Lower leg skin (tissue), 3 donors: ENCODE results near the gene PPM1E.

Source experiments
- POLR2A ChIP-seq, 2 donors: fragments of 450-650 bp; IDR thresholded peaks; one replicate each; pipeline ENCODE4 v1.6.1; 2016 to 2017; ENCODE audit warnings: antibody characterized with exemption in 2 of 2, mild to moderate bottlenecking in 1 of 2, moderate library complexity in 1 of 2
- TF ChIP-seq, protein P1 (sequence below), 3 donors: fragments of 450-650 bp; IDR thresholded peaks; one replicate each; pipeline ENCODE4 v1.5.1; 2016; ENCODE audit warnings: antibody characterized with exemption in 3 of 3, mild to moderate bottlenecking in 3 of 3, moderate library complexity in 2 of 3

DNA sequence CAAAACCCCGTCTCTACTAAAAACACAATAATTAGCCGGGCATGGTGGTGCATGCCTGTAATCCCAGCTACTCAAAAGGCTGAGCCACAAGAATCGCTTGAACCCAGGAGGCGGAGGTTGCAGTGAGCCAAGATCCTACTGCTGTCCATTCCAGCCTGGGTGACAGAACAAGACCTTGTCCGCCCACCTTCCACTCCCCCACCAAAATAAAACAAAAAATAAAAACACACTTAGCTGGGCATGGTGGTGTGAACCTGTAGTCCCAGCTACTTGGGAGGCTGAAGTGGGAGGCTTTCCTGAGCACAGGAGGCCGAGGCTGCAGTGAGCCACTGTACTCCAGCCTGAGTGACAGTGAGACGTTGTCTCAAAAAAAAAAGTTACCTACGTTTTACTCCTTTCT is 3.2 kb downstream of the PPM1E start:
- TF ChIP-seq, protein P1, sequence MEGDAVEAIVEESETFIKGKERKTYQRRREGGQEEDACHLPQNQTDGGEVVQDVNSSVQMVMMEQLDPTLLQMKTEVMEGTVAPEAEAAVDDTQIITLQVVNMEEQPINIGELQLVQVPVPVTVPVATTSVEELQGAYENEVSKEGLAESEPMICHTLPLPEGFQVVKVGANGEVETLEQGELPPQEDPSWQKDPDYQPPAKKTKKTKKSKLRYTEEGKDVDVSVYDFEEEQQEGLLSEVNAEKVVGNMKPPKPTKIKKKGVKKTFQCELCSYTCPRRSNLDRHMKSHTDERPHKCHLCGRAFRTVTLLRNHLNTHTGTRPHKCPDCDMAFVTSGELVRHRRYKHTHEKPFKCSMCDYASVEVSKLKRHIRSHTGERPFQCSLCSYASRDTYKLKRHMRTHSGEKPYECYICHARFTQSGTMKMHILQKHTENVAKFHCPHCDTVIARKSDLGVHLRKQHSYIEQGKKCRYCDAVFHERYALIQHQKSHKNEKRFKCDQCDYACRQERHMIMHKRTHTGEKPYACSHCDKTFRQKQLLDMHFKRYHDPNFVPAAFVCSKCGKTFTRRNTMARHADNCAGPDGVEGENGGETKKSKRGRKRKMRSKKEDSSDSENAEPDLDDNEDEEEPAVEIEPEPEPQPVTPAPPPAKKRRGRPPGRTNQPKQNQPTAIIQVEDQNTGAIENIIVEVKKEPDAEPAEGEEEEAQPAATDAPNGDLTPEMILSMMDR (IDR thresholded peaks at IDR 0.05): no peak
- TF ChIP-seq POLR2A (IDR thresholded peaks at IDR 0.05): no peak
